ENCODE data around the gene DMD.

DNA sequence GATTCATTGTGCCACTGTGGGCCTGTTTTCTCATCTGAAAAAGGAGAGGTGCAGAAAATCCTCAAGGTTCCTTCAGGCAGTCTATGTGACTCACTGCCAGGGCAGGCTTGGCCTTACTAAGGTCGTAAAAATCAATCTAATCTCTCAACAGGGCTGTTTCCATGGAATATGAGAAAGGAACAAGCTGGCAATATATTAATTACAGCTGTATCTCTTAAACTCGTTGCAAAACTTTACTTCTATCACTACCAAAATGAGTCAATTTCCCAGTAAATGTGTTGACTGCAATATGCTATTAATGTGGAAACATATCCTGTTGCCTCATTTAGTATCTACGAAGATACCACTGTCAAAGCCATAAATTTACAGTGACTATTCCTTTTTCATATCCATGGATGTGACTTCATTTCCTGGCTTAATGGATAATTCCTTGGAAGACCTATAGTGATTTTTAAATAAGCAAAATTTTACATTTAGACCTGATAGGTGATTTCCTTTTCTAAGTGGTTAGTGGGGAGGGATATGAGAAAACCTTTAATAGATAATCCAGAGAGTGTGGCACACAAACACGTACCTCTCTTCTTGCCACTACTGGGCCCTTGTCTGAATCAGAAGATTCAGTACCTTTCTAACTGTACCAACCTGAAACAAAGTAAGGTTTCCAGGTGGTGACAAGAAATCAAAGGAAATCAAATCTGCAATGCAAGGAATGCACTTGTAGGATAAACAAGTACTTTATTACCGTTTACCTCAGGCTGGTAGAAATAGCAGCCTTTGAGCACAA lies 2012.1 kb downstream of the DMD start:
- TF ChIP-seq EZH2phosphoT487 (IDR thresholded peaks at IDR 0.05; ENCODE audit: insufficient read depth, low read depth) (peak; percentile 72; the same call in 1 of the 2 replicates), EZH2 (IDR thresholded peaks at IDR 0.05; ENCODE audit: insufficient read depth, poor library complexity, severe bottlenecking) (no peak)

Data from GM23248 (cell line).